SK-N-SH (cell line): Measurements from ENCODE around the gene PET100. TPM values are rescaled to one million over a fixed set of nuclear protein-coding genes. Genes with fewer than 3 reads are reported as not detected.

Experiments
- CTCF ChIA-PET: fragments of 300-600, 350-600 bp; formaldehyde crosslinking; extraction: SDS; loops from one replicate; lab custom pipeline; 2021; lab: Yijun Ruan, JAX
- POLR2A ChIA-PET: fragments of 350-600 bp; sonication (Branson Sonifier 250); formaldehyde crosslinking; extraction: SDS; loops from one replicate; lab custom pipeline; 2020; ENCODE audit warnings: antibody characterized with exemption, inconsistent platforms; lab: Yijun Ruan, JAX
- DNase-seq: peaks from one replicate; pipeline ENCODE4 v3.0.0; 2012
- H2AFZ ChIP-seq: fragments of 200-600 bp; sonication (generic); 2 replicates; pipeline ENCODE4 v1.8.1; 2016; ENCODE audit warnings: antibody characterized with exemption, mild to moderate bottlenecking, low read depth
- H3F3A ChIP-seq: fragments of 200-600 bp; sonication (generic); replicated peaks from 2 replicates; pipeline ENCODE3; 2016; ENCODE audit warnings: antibody characterized with exemption, mild to moderate bottlenecking; ENCODE audit not compliant: insufficient read depth
- H3K27ac ChIP-seq, 2 experiments: fragments of 200-500 bp in 1 of 2; fragments of 200-600 bp in 1 of 2; sonication (Bioruptor generic) in 1 of 2; sonication (generic), shearing (Covaris generic) in 1 of 2; 2 replicates each; pipeline versions ENCODE4 v1.5.1 to v1.6.1; 2014 to 2016; ENCODE audit warnings: low read depth in 2 of 2, inconsistent platforms in 1 of 2, low read length in 1 of 2, mild to moderate bottlenecking in 1 of 2, mixed read lengths in 1 of 2
- H3K27me3 ChIP-seq: fragments of 200-600 bp; sonication (generic), shearing (Covaris generic); 2 replicates; pipeline ENCODE4 v1.6.1; 2016; ENCODE audit warnings: mixed run types; ENCODE audit not compliant: insufficient read depth
- H3K36me3 ChIP-seq, 2 experiments: fragments of 200-500 bp in 1 of 2; fragments of 200-600 bp in 1 of 2; sonication (Bioruptor generic) in 1 of 2; sonication (generic) in 1 of 2; replicated peaks in 1 of 2; 2 replicates each; pipeline versions ENCODE3 to v1.5.1; 2014 to 2016; ENCODE audit warnings: low read length in 1 of 2, mild to moderate bottlenecking in 1 of 2; ENCODE audit not compliant: insufficient read depth in 2 of 2, control insufficient read depth in 1 of 2
- H3K4me1 ChIP-seq, 2 experiments: fragments of 200-500 bp in 1 of 2; fragments of 200-600 bp in 1 of 2; sonication (Bioruptor generic) in 1 of 2; sonication (generic), shearing (Covaris generic) in 1 of 2; 2 replicates each; pipeline versions ENCODE4 v1.5.1 to v1.6.1; 2014 to 2016; ENCODE audit warnings: low read depth in 1 of 2, low read length in 1 of 2, mixed run types in 1 of 2; ENCODE audit not compliant: insufficient read depth in 2 of 2, control insufficient read depth in 1 of 2
- H3K4me2 ChIP-seq: fragments of 200-600 bp; sonication (generic), shearing (Covaris generic); 2 replicates; pipeline ENCODE4 v1.6.1; 2017; ENCODE audit warnings: mixed run types
- H3K4me3 ChIP-seq, 2 experiments: fragments of 200-500 bp in 1 of 2; fragments of 200-600 bp in 1 of 2; sonication (Bioruptor generic) in 1 of 2; sonication (generic), shearing (Covaris generic) in 1 of 2; 2 replicates each; pipeline versions ENCODE4 v1.5.1 to v1.8.1; 2014 to 2016; ENCODE audit warnings: low read depth in 2 of 2, inconsistent platforms in 1 of 2, low read length in 1 of 2, mild to moderate bottlenecking in 1 of 2, mixed read lengths in 1 of 2, moderate library complexity in 1 of 2
- H3K79me2 ChIP-seq: fragments of 200-600 bp; sonication (generic); 2 replicates; pipeline ENCODE4 v1.8.1; 2017; ENCODE audit warnings: mild to moderate bottlenecking; ENCODE audit not compliant: insufficient read depth
- H3K9ac ChIP-seq: fragments of 200-600 bp; sonication (generic); 2 replicates; pipeline ENCODE4 v1.6.1; 2017; ENCODE audit warnings: mixed run types
- H3K9me2 ChIP-seq: fragments of 200-600 bp; sonication (generic); 2 replicates; pipeline ENCODE4 v1.6.1; 2017; ENCODE audit warnings: mixed run types
- H3K9me3 ChIP-seq: fragments of 200-600 bp; sonication (generic); 2 replicates; pipeline ENCODE4 v1.6.1; 2017; ENCODE audit warnings: mixed run types, mild to moderate bottlenecking, moderate library complexity
- H4K20me1 ChIP-seq: fragments of 200-600 bp; sonication (generic); 2 replicates; pipeline ENCODE4 v1.6.1; 2017; ENCODE audit warnings: mild to moderate bottlenecking, mixed run types; ENCODE audit not compliant: insufficient read depth
- EP300 ChIP-seq, 2 experiments: IDR thresholded peaks; 2 replicates each; pipeline versions ENCODE4 v1.4.0 to v1.6.1; 2012; ENCODE audit warnings: borderline replicate concordance in 1 of 2, low read depth in 1 of 2, low read length in 1 of 2
- FOXM1 ChIP-seq: IDR thresholded peaks from 2 replicates; pipeline ENCODE4 v1.4.0; 2012; ENCODE audit warnings: low read depth, mild to moderate bottlenecking
- GATA2 ChIP-seq: sonication (generic); formaldehyde crosslinking; IDR thresholded peaks from 2 replicates; pipeline ENCODE4 v1.5.0; 2020; ENCODE audit warnings: mild to moderate bottlenecking, missing genetic modification reagents
- NRF1 ChIP-seq: IDR thresholded peaks from 2 replicates; pipeline ENCODE4 v1.6.1; 2012; ENCODE audit warnings: low read depth, mild to moderate bottlenecking, low read length
- RAD21 ChIP-seq: IDR thresholded peaks from 2 replicates; pipeline ENCODE4 v1.6.1; 2012; ENCODE audit warnings: mild to moderate bottlenecking, low read length
- RCOR1 ChIP-seq: fragments of 150-350 bp; IDR thresholded peaks from 2 replicates; pipeline ENCODE4 v1.6.1; 2017; ENCODE audit warnings: antibody characterized with exemption, low read length
- SIN3A ChIP-seq: IDR thresholded peaks from 2 replicates; pipeline ENCODE4 v1.6.1; 2012; ENCODE audit warnings: low read depth, mild to moderate bottlenecking, low read length, moderate library complexity, borderline replicate concordance
- TAF1 ChIP-seq: IDR thresholded peaks from 2 replicates; pipeline ENCODE4 v1.6.1; 2012; ENCODE audit warnings: low read depth, mild to moderate bottlenecking, low read length, moderate library complexity, borderline replicate concordance
- TCF12 ChIP-seq: IDR thresholded peaks from 2 replicates; pipeline ENCODE4 v1.4.0; 2012
- WGBS: methylation state at CpG from one replicate; pipeline ENCODE4 v1.1.6; 2017; ENCODE audit warnings: low lambda C conversion rate; 5-methylcytosine and 5-hydroxymethylcytosine counted together
- polyA plus RNA-seq, 3 experiments: library from polyadenylated mRNA; depleted of rRNA; stranded (reverse); fragments of >200 nt; gene quantifications; 2 replicates each; pipeline ENCODE4 v1.2.3, GENCODE V29; 2012
- TF ChIP-seq, protein P1 (sequence below): fragments of 200-600 bp; sonication (generic); IDR thresholded peaks from 2 replicates; pipeline ENCODE4 v1.6.1; 2017; ENCODE audit warnings: antibody characterized with exemption, mild to moderate bottlenecking, moderate library complexity
- TF ChIP-seq, protein P2 (sequence below): IDR thresholded peaks from 2 replicates; pipeline ENCODE4 v1.4.0; 2012; ENCODE audit warnings: low read depth

The PET100 gene
- polyA plus RNA-seq, 1 of the 3 experiments (the other 2 are of a cell fraction), result 48.1 TPM

- peak; percentile 10 for DNase-seq
- Histone ChIP-seq H3K4me3 (no peak overlapping the region), H3K4me2 (no peak overlapping the region)
- TF ChIP-seq GATA2 (CRISPR knock-in tag), result no peak
- TF ChIP-seq FOXM1, result no peak
- no peak for TF ChIP-seq TAF1
- TF ChIP-seq TCF12, result no peak
- TF ChIP-seq, all 33 proteins: peak for 0
- POLR2A ChIA-PET, result no interaction called here
- CTCF ChIA-PET, result interaction anchor here (1.1 to 1.8 kb wide), 2 partner anchors 27 to 34 kb away, joined by 3 to 5 read pairs; partner anchors contain the start of genes PET100 and XAB2
- Histone ChIP-seq H3K4me1 (peaks cover 0 to 8% of the 10 kb centered on the region in 2 experiments; a peak in 1 of 4 replicates), H4K20me1 (no peaks in the 10 kb centered on the region), H3K9me2 (no peaks in the 10 kb centered on the region), H3F3A (no peaks in the 10 kb centered on the region), H3K79me2 (no peaks in the 10 kb centered on the region), H3K9me3 (no peaks in the 10 kb centered on the region), H3K27ac (no peak overlapping the region), H3K9ac (no peak overlapping the region), H3K36me3 (no peaks in the 10 kb centered on the region), H3K27me3 (no peaks in the 10 kb centered on the region), H2AFZ (no peak overlapping the region)
- WGBS, result 65% methylated on average over 11 of the region's 11 CpGs
These were observed 26.6 kb upstream of the PET100 start for GRCh38 chr19:7602935-7603497.

- no peak for DNase-seq
- H3F3A ChIP-seq, result no peaks in the 10 kb centered on the region
- no peaks in the 10 kb centered on the region for H4K20me1 ChIP-seq
- WGBS, result 67% methylated on average over 5 of the region's 9 CpGs
- TF ChIP-seq RAD21 (no peak), NRF1 (no peak), EP300 (IDR thresholded peaks at IDR 0.05; ENCODE audit: borderline replicate concordance in 1 of 2, low read depth in 1 of 2, low read length in 1 of 2) (no peak), RCOR1 (no peak), SIN3A (no peak)
- TF ChIP-seq, protein P1, sequence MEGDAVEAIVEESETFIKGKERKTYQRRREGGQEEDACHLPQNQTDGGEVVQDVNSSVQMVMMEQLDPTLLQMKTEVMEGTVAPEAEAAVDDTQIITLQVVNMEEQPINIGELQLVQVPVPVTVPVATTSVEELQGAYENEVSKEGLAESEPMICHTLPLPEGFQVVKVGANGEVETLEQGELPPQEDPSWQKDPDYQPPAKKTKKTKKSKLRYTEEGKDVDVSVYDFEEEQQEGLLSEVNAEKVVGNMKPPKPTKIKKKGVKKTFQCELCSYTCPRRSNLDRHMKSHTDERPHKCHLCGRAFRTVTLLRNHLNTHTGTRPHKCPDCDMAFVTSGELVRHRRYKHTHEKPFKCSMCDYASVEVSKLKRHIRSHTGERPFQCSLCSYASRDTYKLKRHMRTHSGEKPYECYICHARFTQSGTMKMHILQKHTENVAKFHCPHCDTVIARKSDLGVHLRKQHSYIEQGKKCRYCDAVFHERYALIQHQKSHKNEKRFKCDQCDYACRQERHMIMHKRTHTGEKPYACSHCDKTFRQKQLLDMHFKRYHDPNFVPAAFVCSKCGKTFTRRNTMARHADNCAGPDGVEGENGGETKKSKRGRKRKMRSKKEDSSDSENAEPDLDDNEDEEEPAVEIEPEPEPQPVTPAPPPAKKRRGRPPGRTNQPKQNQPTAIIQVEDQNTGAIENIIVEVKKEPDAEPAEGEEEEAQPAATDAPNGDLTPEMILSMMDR, result no peak
- TF ChIP-seq, protein P2, sequence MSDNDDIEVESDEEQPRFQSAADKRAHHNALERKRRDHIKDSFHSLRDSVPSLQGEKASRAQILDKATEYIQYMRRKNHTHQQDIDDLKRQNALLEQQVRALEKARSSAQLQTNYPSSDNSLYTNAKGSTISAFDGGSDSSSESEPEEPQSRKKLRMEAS, result no peak
- H3K27me3 ChIP-seq, result no peaks in the 10 kb centered on the region
- no peak overlapping the region for H3K4me3 ChIP-seq
- no peaks in the 10 kb centered on the region for H3K9me3 ChIP-seq
- peaks cover 0 to 8% of the 10 kb centered on the region in 2 experiments; a peak in 1 of 4 replicates for H3K4me1 ChIP-seq
- CTCF ChIA-PET, result interaction anchor here (1.8 to 2.9 kb wide), 3 partner anchors 35 to 77 kb away, joined by 5 to 9 read pairs (median 5); partner anchors contain the start of gene TRAPPC5
- no peak overlapping the region for H3K4me2 ChIP-seq
- H3K36me3 ChIP-seq, result no peaks in the 10 kb centered on the region
- no peak overlapping the region for H3K9ac ChIP-seq
- POLR2A ChIA-PET, result no interaction called here
- no peaks in the 10 kb centered on the region for H3K9me2 ChIP-seq
- H2AFZ ChIP-seq, result no peak overlapping the region
- H3K79me2 ChIP-seq, result no peaks in the 10 kb centered on the region
- no peak overlapping the region for H3K27ac ChIP-seq
These were observed 25.7 kb upstream of the PET100 start for GRCh38 chr19:7603919-7604318.
